ENCODE results near the gene TGM5.

DNA sequence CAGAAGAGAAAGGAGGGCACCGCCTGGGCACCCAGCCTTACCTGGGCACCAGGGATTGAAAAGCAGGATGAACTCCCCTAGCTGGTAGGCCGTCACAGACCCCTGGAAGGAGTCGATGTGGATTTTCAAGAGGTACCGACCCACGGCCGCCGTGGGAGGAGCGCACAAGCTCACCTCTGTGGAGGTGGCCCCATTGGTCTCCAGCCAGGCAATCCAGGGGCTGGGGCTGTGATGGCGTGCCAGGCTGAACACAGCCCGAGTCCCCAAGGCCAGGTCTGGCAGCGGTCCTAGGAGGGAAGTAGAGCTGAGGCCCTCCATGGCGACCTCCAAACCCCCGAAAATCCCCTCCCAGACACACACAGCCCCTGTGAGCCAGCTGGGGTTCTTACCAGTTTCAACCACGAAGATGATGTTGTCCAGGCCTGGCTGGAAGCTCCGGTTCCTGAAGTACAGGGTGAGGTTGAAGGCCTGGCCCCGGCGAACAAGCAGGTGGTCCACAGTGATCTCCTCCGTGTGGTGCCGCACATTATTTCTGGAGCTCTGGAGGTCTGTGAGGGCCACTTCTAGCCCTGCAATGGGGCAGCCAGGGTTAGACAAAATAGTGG is 6.6 kb downstream of the TGM5 start:
- TF ChIP-seq, protein P1, sequence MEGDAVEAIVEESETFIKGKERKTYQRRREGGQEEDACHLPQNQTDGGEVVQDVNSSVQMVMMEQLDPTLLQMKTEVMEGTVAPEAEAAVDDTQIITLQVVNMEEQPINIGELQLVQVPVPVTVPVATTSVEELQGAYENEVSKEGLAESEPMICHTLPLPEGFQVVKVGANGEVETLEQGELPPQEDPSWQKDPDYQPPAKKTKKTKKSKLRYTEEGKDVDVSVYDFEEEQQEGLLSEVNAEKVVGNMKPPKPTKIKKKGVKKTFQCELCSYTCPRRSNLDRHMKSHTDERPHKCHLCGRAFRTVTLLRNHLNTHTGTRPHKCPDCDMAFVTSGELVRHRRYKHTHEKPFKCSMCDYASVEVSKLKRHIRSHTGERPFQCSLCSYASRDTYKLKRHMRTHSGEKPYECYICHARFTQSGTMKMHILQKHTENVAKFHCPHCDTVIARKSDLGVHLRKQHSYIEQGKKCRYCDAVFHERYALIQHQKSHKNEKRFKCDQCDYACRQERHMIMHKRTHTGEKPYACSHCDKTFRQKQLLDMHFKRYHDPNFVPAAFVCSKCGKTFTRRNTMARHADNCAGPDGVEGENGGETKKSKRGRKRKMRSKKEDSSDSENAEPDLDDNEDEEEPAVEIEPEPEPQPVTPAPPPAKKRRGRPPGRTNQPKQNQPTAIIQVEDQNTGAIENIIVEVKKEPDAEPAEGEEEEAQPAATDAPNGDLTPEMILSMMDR (IDR thresholded peaks at IDR 0.05) = no peak
- TF ChIP-seq, protein P2, sequence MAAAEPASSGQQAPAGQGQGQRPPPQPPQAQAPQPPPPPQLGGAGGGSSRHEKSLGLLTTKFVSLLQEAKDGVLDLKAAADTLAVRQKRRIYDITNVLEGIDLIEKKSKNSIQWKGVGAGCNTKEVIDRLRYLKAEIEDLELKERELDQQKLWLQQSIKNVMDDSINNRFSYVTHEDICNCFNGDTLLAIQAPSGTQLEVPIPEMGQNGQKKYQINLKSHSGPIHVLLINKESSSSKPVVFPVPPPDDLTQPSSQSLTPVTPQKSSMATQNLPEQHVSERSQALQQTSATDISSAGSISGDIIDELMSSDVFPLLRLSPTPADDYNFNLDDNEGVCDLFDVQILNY (CRISPR knock-in tag; IDR thresholded peaks at IDR 0.05) = no peak
- TF ChIP-seq SP1 (CRISPR knock-in tag; conservative IDR thresholded peaks at IDR 0.05) (no peak), ZNF121 (CRISPR knock-in tag; IDR thresholded peaks at IDR 0.05) (no peak), TEAD4 (CRISPR knock-in tag; IDR thresholded peaks at IDR 0.05) (no peak)
- TF ChIP-seq, protein P3, sequence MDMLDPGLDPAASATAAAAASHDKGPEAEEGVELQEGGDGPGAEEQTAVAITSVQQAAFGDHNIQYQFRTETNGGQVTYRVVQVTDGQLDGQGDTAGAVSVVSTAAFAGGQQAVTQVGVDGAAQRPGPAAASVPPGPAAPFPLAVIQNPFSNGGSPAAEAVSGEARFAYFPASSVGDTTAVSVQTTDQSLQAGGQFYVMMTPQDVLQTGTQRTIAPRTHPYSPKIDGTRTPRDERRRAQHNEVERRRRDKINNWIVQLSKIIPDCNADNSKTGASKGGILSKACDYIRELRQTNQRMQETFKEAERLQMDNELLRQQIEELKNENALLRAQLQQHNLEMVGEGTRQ (CRISPR knock-in tag; IDR thresholded peaks at IDR 0.05) = no peak
- TF ChIP-seq, protein P4, sequence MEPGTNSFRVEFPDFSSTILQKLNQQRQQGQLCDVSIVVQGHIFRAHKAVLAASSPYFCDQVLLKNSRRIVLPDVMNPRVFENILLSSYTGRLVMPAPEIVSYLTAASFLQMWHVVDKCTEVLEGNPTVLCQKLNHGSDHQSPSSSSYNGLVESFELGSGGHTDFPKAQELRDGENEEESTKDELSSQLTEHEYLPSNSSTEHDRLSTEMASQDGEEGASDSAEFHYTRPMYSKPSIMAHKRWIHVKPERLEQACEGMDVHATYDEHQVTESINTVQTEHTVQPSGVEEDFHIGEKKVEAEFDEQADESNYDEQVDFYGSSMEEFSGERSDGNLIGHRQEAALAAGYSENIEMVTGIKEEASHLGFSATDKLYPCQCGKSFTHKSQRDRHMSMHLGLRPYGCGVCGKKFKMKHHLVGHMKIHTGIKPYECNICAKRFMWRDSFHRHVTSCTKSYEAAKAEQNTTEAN (CRISPR knock-in tag; IDR thresholded peaks at IDR 0.05) = no peak
- TF ChIP-seq, protein P5, sequence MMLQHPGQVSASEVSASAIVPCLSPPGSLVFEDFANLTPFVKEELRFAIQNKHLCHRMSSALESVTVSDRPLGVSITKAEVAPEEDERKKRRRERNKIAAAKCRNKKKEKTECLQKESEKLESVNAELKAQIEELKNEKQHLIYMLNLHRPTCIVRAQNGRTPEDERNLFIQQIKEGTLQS (CRISPR knock-in tag; conservative IDR thresholded peaks at IDR 0.05) = no peak
- TF ChIP-seq, protein P6, sequence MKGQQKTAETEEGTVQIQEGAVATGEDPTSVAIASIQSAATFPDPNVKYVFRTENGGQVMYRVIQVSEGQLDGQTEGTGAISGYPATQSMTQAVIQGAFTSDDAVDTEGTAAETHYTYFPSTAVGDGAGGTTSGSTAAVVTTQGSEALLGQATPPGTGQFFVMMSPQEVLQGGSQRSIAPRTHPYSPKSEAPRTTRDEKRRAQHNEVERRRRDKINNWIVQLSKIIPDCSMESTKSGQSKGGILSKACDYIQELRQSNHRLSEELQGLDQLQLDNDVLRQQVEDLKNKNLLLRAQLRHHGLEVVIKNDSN (CRISPR knock-in tag; IDR thresholded peaks at IDR 0.05) = no peak

All from WTC11 (cell line).